Heart left ventricle (tissue), 16 donors: ENCODE measurements around the gene METRNL. TPM values are rescaled to one million over a fixed set of nuclear protein-coding genes. Genes with fewer than 3 reads are reported as not detected.

ENCODE experiments used
- ATAC-seq, 4 donors: fragments of 200-7000 bp; cut with Tn5 transposase; one replicate each; pipeline ENCODE4 v1.9.1; 2020 to 2022; ENCODE audit warnings: moderate library complexity in 4 of 4, mild to moderate bottlenecking in 3 of 4, moderate number of reproducible peaks in 1 of 4
- DNase-seq, 5 donors: peaks; one replicate each; pipeline ENCODE4 v3.0.0-alpha.2; 2020
- H3K27ac ChIP-seq, 12 donors: fragments of 200-600 bp; sonication (generic) in 4 of 12; one replicate each; pipeline versions ENCODE4 v1.5.0 to v1.8.0; 2016 to 2022; ENCODE audit warnings: mild to moderate bottlenecking in 2 of 12
- H3K27me3 ChIP-seq, 9 donors: fragments of 200-600 bp; sonication (generic) in 2 of 9; one replicate each; pipeline versions ENCODE4 v1.5.1 to v1.8.0; 2016 to 2022; ENCODE audit warnings: mild to moderate bottlenecking in 3 of 9
- H3K36me3 ChIP-seq, 9 donors: fragments of 200-600 bp; sonication (generic) in 2 of 9; one replicate each; pipeline versions ENCODE4 v1.5.0 to v1.8.0; 2018 to 2022; ENCODE audit warnings: mild to moderate bottlenecking in 2 of 9
- H3K4me1 ChIP-seq, 12 donors: fragments of 200-600 bp; sonication (generic) in 4 of 12; one replicate each; pipeline versions ENCODE4 v1.5.0 to v1.8.0; 2016 to 2022; ENCODE audit warnings: mild to moderate bottlenecking in 3 of 12
- H3K4me3 ChIP-seq, 12 donors: fragments of 200-600 bp; sonication (generic) in 4 of 12; one replicate each; pipeline versions ENCODE4 v1.5.0 to v1.8.0; 2017 to 2022; ENCODE audit warnings: mild to moderate bottlenecking in 9 of 12, moderate library complexity in 4 of 12
- H3K9me3 ChIP-seq, 12 donors: fragments of 200-600 bp; sonication (generic) in 4 of 12; one replicate each; pipeline versions ENCODE4 v1.5.0 to v1.8.0; 2016 to 2022; ENCODE audit warnings: mild to moderate bottlenecking in 1 of 12
- POLR2A ChIP-seq, 2 donors: fragments of 450-650 bp; IDR thresholded peaks; one replicate each; pipeline ENCODE4 v1.6.1; 2017; ENCODE audit warnings: antibody characterized with exemption in 2 of 2, mild to moderate bottlenecking in 2 of 2, moderate library complexity in 2 of 2
- WGBS, 4 donors: extraction: QIAGEN DNeasy Blood & Tissue Kit in 2 of 4; methylation state at CpG; one replicate each; pipeline versions ENCODE4 v1.1.5 to v1.1.7; 2013 to 2018; 5-methylcytosine and 5-hydroxymethylcytosine counted together
- intact Hi-C, 10 donors: fragments of 100-400 bp; cut with DNase I; formaldehyde crosslinking; loops; one replicate each; pipeline versions ENCODE4 v1.11.1 to v1.14.2; 2022
- polyA plus RNA-seq, 2 donors: library from polyadenylated mRNA; stranded (reverse); fragments of 200-250 nt; gene quantifications; one replicate each; pipeline ENCODE4 v1.2.3, GENCODE V29; 2013
- total RNA-seq, 9 donors: library from RNA; depleted of rRNA in 2 of 9; stranded (reverse); fragments of >200 nt in 2 of 9; fragmentation: NEBNext Ultra II Directional in 3 of 9; extraction: Animal tissue kit (Norgen Biotek cat#: 25700) in 3 of 9; gene quantifications; one replicate each; pipeline versions ENCODE4 v1.1.0 to v1.2.4, GENCODE V29; 2016 to 2023
- TF ChIP-seq, protein P1 (sequence below), 12 donors: fragments of 200-600 bp; sonication (generic) in 4 of 12; IDR thresholded peaks; one replicate each; pipeline versions ENCODE4 v1.5.0 to v1.8.0; 2018 to 2022; ENCODE audit warnings: antibody characterized with exemption in 12 of 12, mild to moderate bottlenecking in 5 of 12
- donor health status: ischemic (EF 13 %, LVEDD 7.1; RV severe dilation, severe dysfunction).
- donor health status: healthy with polysubstance abuse.
- donor health status: DM: no; HTN: yes; CAD: no.
- donor health status: DM: no; HTN: no; CAD: no.
- donor health status: ischemic (EF 25% LVEDD 6.9; RV normal size, moderate dysfunction).
- donor health status: ischemic (EF 25% LVEDD 5.7; RV mildly dilated, moderate dysfunction).
- donor health status: healthy.
- donor health status: DM: yes; HTN: yes; CAD: no.
- donor health status: ischemic (EF 35%, LVEDD 5.7; RV mildly dilated, moderate dysfunction).
- donor health status: nonischemic (EF 11% LVEDD 7.7; RV severe dilation, severe dysfunction).
- donor health status: DM: yes; HTN: yes; CAD: no.
- donor health status: PGD.
- donor health status: ischemic (EF 29% LVEDD 5.4; RV normal size, mild dysfunction).
- donor health status: nonischemic (EF 23%, LVEDD 6.1; RV moderate dilation, normal function).

Gene METRNL
- total and polyA plus RNA-seq, 11 donors, result 59.4 to 144 (median 79.5) TPM

DNA sequence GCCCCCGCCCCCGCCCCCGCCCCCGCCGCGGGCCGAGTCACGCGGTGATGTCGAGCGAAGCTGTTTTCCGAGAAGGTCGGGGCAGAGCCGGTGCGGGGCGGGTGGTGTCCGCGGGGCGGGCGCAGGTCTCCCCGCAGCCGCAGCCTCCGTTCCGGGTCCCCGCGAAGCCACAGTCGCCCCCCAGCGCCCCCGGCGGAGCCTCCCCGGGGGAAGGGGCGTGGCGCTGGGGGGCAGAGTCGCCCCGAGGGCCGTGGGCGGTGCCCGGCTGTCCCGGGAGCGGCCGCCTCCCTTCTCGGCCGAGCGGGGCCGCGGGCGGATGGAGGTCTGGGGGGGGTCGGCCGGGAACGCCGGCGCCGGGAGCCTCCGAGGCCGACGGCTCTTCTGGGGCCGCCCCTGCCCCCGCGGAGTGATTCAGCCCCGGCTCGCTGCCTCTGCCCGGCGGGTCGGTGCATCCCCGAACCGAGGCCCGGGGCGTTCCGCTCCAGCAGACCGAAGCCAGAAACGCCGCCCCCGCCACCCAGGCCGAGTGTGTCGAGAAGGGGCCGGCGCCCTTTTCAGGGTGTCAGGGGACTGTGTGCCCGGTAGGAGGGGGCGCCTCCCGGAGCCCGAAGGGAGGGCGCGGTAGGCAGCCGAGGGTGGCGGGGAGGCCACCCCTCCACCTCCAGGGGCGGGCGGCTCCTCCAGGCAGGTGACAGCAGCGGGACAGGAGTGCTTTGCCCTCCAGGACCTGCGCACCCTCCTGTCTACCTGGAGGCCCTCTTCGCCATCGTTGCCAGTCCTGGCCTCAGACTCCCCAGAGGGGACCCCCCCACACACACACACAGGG lies 1.7 kb downstream of the METRNL start:
- Histone ChIP-seq H3K27me3 (no peaks in the 10 kb centered on the region), H3K27ac (peak overlapping the region; percentile 58 to 96 (median 88)), H3K4me1 (peaks cover 0 to 71% (median 46%) of the 10 kb centered on the region in 12 donors), H3K36me3 (peaks cover 0 to 36% (median 3%) of the 10 kb centered on the region in 9 donors), H3K4me3 (peak overlapping the region; percentile 48 to 98 (median 73)), H3K9me3 (no peaks in the 10 kb centered on the region)
- no peak for TF ChIP-seq POLR2A (IDR thresholded peaks at IDR 0.05)
- TF ChIP-seq, protein P1, sequence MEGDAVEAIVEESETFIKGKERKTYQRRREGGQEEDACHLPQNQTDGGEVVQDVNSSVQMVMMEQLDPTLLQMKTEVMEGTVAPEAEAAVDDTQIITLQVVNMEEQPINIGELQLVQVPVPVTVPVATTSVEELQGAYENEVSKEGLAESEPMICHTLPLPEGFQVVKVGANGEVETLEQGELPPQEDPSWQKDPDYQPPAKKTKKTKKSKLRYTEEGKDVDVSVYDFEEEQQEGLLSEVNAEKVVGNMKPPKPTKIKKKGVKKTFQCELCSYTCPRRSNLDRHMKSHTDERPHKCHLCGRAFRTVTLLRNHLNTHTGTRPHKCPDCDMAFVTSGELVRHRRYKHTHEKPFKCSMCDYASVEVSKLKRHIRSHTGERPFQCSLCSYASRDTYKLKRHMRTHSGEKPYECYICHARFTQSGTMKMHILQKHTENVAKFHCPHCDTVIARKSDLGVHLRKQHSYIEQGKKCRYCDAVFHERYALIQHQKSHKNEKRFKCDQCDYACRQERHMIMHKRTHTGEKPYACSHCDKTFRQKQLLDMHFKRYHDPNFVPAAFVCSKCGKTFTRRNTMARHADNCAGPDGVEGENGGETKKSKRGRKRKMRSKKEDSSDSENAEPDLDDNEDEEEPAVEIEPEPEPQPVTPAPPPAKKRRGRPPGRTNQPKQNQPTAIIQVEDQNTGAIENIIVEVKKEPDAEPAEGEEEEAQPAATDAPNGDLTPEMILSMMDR (IDR thresholded peaks at IDR 0.05), result no peak
- WGBS, 4 donors, result 6 to 32% (median 7%) methylated on average over 18 to 91 of the region's 91 CpGs
- intact Hi-C loops, result loop anchor here in 1 of 10 donors (2.0 kb wide), 1 partner anchor 24 kb away; no protein-coding TSS in a partner anchor
- ATAC-seq (peak in 3 of 4 donors; percentile 10 to 26 (median 21)), DNase-seq (peak in 2 of 5 donors; percentile 55 to 76)

DNA sequence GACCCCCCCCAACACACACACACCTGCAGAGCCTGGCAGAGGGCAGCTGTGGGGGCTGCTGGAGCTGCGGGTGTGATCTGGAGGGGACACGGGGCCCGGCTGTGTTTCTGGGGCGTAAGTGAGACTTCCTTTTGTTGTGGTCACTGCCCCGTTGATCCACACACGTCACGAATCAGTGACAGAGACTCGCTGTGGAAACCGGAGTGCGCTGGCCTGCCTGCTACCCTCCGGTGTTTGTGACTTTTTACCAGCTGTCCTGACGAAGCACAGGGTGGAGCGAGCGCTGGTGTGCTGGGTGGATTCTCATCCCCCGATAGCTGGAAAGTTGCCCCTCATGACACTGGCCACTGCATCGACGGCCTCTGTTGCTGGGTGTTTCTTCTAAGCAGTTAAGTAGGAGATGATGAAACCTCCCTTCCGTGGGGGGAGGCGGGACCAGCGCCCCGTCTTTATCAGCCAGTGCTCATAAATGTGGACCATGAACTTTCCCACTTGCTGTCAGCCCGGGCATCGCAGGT lies 2.3 kb downstream of the METRNL start:
- 38 to 57% (median 51%) methylated on average over 22 to 23 of the region's 23 CpGs for WGBS, 4 donors
- intact Hi-C loops, result loop anchor here in 1 of 10 donors (2.0 kb wide), 1 partner anchor 25 kb away; no protein-coding TSS in a partner anchor
- Histone ChIP-seq H3K9me3 (no peaks in the 10 kb centered on the region), H3K36me3 (peaks cover 0 to 42% (median 3%) of the 10 kb centered on the region in 9 donors), H3K4me3 (peak overlapping the region; percentile 48 to 98 (median 73)), H3K27ac (peak overlapping the region in 11 of 12 donors; percentile 67 to 96 (median 88)), H3K27me3 (no peaks in the 10 kb centered on the region), H3K4me1 (peaks cover 0 to 78% (median 49%) of the 10 kb centered on the region in 12 donors)
- peak in 1 of 2 donors; percentile 13 for TF ChIP-seq POLR2A (IDR thresholded peaks at IDR 0.05)
- TF ChIP-seq, protein P1 (IDR thresholded peaks at IDR 0.05), result no peak
- peak in 1 of 4 donors; percentile 27 for ATAC-seq
- no peak for DNase-seq

DNA sequence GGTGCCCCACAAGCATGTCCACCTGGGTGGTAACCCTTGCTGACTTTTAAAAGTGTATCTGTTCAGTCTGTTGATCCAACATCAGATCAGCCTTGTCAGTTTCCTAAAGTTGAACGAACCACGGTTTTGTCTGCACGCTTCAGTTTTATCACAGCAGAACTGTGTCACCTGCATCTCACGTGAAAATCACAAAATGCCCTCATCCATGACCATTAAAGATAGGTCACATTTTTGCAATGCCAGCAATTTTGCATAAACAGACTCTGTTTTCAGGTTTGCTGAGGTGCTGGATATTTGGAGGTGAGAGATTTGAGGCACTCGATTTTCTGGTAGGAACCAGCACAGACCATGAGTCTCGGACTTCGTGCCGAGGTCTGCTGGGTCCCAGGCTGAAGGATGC lies 3.0 kb downstream of the METRNL start:
- peak overlapping the region in 5 of 12 donors; percentile 64 to 89 (median 74) for H3K4me3 ChIP-seq
- no peak for ATAC-seq
- peak overlapping the region in 8 of 12 donors; percentile 13 to 96 (median 84) for H3K27ac ChIP-seq
- TF ChIP-seq, protein P1 (IDR thresholded peaks at IDR 0.05), result no peak
- no peak for TF ChIP-seq POLR2A (IDR thresholded peaks at IDR 0.05)
- H3K36me3 ChIP-seq, result peaks cover 0 to 49% (median 3%) of the 10 kb centered on the region in 9 donors
- intact Hi-C loops, result no loop called here
- peaks cover 0 to 83% (median 53%) of the 10 kb centered on the region in 12 donors for H3K4me1 ChIP-seq
- no peak for DNase-seq
- H3K9me3 ChIP-seq, result no peaks in the 10 kb centered on the region
- H3K27me3 ChIP-seq, result no peaks in the 10 kb centered on the region
- WGBS, 4 donors, result 78 to 81% (median 79%) methylated on average over 8 of the region's 8 CpGs

DNA sequence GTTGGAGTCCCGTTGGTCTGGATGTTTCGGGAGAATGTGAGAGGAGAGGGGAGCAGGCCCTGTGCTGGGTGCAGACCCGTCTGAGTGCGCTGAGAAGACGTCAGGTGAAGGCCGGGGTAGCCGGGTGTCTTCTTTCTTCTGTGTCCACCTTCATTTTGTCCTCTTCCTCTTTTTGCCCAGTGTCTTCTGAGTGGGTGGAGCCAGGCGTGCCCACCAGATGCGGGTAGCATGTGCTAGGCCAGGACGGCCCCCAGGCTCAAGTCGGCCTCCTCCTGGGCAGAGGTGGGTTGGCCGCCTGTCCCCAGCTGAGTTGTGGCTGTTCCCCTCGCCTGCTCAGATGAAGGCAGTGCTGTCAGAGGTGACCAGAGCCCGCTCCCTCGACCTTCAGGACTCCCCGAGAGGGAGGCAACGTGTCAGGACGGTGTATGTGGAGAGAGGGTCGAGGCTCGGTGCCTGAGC lies 3.5 kb downstream of the METRNL start:
- peaks cover 0 to 54% (median 3%) of the 10 kb centered on the region in 9 donors for H3K36me3 ChIP-seq
- peak overlapping the region in 3 of 12 donors; percentile 0 to 79 (median 74) for H3K4me3 ChIP-seq
- intact Hi-C loops, result no loop called here
- no peaks in the 10 kb centered on the region for H3K27me3 ChIP-seq
- TF ChIP-seq POLR2A (IDR thresholded peaks at IDR 0.05), result no peak
- TF ChIP-seq, protein P1 (IDR thresholded peaks at IDR 0.05), result no peak
- peaks cover 0 to 86% (median 56%) of the 10 kb centered on the region in 12 donors for H3K4me1 ChIP-seq
- H3K9me3 ChIP-seq, result no peaks in the 10 kb centered on the region
- ATAC-seq (peak in 1 of 4 donors; percentile 4), DNase-seq (no peak)
- WGBS, 4 donors, result 66 to 73% (median 69%) methylated on average over 17 to 20 of the region's 20 CpGs
- H3K27ac ChIP-seq, result peak overlapping the region in 10 of 12 donors; percentile 16 to 91 (median 60)
